Mucosa of descending colon (tissue), 3 donors: ENCODE data around the gene SIAH3. TPM values are rescaled to one million over a fixed set of nuclear protein-coding genes. Genes with fewer than 3 reads are reported as not detected.

Experiments
- ATAC-seq: fragments of 200-7000 bp; cut with Tn5 transposase; one replicate; pipeline ENCODE4 v1.9.1; 2020; ENCODE audit warnings: mild to moderate bottlenecking, moderate library complexity
- DNase-seq, 3 donors: peaks; one replicate each; pipeline ENCODE4 v3.0.0-alpha.2; 2020
- H3K36me3 ChIP-seq: fragments of 200-600 bp; one replicate; pipeline ENCODE4 v1.8.0; 2021; ENCODE audit warnings: low read depth, mild to moderate bottlenecking
- H3K4me1 ChIP-seq: fragments of 200-600 bp; one replicate; pipeline ENCODE4 v1.8.0; 2021; ENCODE audit warnings: low read depth, mild to moderate bottlenecking
- H3K4me3 ChIP-seq: fragments of 200-600 bp; one replicate; pipeline ENCODE4 v1.8.0; 2021; ENCODE audit warnings: mild to moderate bottlenecking
- H3K9me3 ChIP-seq: fragments of 200-600 bp; one replicate; pipeline ENCODE4 v1.8.0; 2021; ENCODE audit warnings: mild to moderate bottlenecking
- CTCF ChIP-seq: fragments of 200-600 bp; IDR thresholded peaks from one replicate; pipeline ENCODE4 v1.8.0; 2022; ENCODE audit warnings: antibody characterized with exemption, mild to moderate bottlenecking
- intact Hi-C, 2 donors: fragments of 100-400 bp; cut with DNase I in 1 of 2; cut with micrococcal nuclease in 1 of 2; formaldehyde crosslinking; loops; one replicate each; pipeline versions ENCODE4 v1.11.0 to v1.11.1; 2022; cut with DNase I, micrococcal nuclease
- total RNA-seq, 3 donors: library from RNA; stranded (reverse); fragmentation: NEBNext Ultra II Directional in 2 of 3; extraction: Animal tissue kit (Norgen Biotek cat#: 25700) in 2 of 3; gene quantifications; one replicate each; pipeline versions ENCODE4 v1.2.1 to v1.2.4, GENCODE V29; 2021 to 2023
- donor health status: DM: no; HTN: no; CAD: no; lungs with moderate emphysema.
- donor health status: DM: no; HTN: no; CAD: no.
- donor health status: DM: no; HTN: yes; CAD: no.

SIAH3 gene
- total RNA-seq, 3 donors from 2014 or later, result 0.05 to 0.06 (median 0.06) TPM

GRCh38 chr13:45809801-45810394 is 41.7 kb downstream of the SIAH3 start:
- intact Hi-C loops, result no loop called here
- no peak for TF ChIP-seq CTCF
- Histone ChIP-seq H3K36me3 (no peaks in the 10 kb centered on the region), H3K9me3 (no peaks in the 10 kb centered on the region), H3K4me3 (no peak overlapping the region), H3K4me1 (no peaks in the 10 kb centered on the region)
- ATAC-seq, result no peak
- no peak for DNase-seq

GRCh38 chr13:45808925-45809324 is 42.6 kb downstream of the SIAH3 start:
- DNase-seq (no peak), ATAC-seq (no peak)
- no peak for TF ChIP-seq CTCF
- H3K4me3 ChIP-seq, result no peak overlapping the region
- no peaks in the 10 kb centered on the region for H3K9me3 ChIP-seq
- no peaks in the 10 kb centered on the region for H3K4me1 ChIP-seq
- no peaks in the 10 kb centered on the region for H3K36me3 ChIP-seq
- intact Hi-C loops, result no loop called here

- H3K4me3 ChIP-seq, result no peak overlapping the region
- no peaks in the 10 kb centered on the region for H3K36me3 ChIP-seq
- no peak for ATAC-seq
- intact Hi-C loops, result no loop called here
- DNase-seq, result peak in 1 of 3 donors; percentile 33
- no peaks in the 10 kb centered on the region for H3K4me1 ChIP-seq
- no peak for TF ChIP-seq CTCF
- H3K9me3 ChIP-seq, result no peaks in the 10 kb centered on the region
Measured at GRCh38 chr13:45807520-45808099, 43.9 kb downstream of the SIAH3 start.

GRCh38 chr13:45800485-45800884 is 51.1 kb downstream of the SIAH3 start:
- intact Hi-C loops, result no loop called here
- no peaks in the 10 kb centered on the region for H3K36me3 ChIP-seq
- no peaks in the 10 kb centered on the region for H3K9me3 ChIP-seq
- ATAC-seq, result no peak
- no peak overlapping the region for H3K4me3 ChIP-seq
- H3K4me1 ChIP-seq, result no peaks in the 10 kb centered on the region
- no peak for TF ChIP-seq CTCF
- DNase-seq, result no peak

- DNase-seq, result no peak
- Histone ChIP-seq H3K36me3 (no peaks in the 10 kb centered on the region), H3K9me3 (no peaks in the 10 kb centered on the region), H3K4me3 (no peak overlapping the region), H3K4me1 (no peaks in the 10 kb centered on the region)
- intact Hi-C loops, result no loop called here
- no peak for TF ChIP-seq CTCF
- ATAC-seq, result no peak
Measured at GRCh38 chr13:45799451-45799850, 52.1 kb downstream of the SIAH3 start.

- no peak for TF ChIP-seq CTCF
- ATAC-seq (no peak), DNase-seq (no peak)
- intact Hi-C loops, result no loop called here
- Histone ChIP-seq H3K36me3 (no peaks in the 10 kb centered on the region), H3K9me3 (no peaks in the 10 kb centered on the region), H3K4me3 (no peak overlapping the region), H3K4me1 (no peaks in the 10 kb centered on the region)
Measured at GRCh38 chr13:45798851-45799250, 52.7 kb downstream of the SIAH3 start.
